Limb (tissue), 2 donors: Measurements from ENCODE around the gene SLC39A9.
"Not testable (repeated sequence)": the region's sequence is repeated elsewhere in the genome, so short reads cannot be mapped to it uniquely, and the experiment has no call there.

ENCODE experiments used
- DNase-seq, 2 donors: peaks; one replicate each; pipeline ENCODE4 v3.0.0-alpha.2; 2016; ENCODE audit errors: extremely low spot score in 2 of 2

The SLC39A9 gene

GRCh38 chr14:69475194-69475818, 76.8 kb downstream of the SLC39A9 start:
- DNase-seq: no peak

GRCh38 chr14:69476824-69477450, 78.4 kb downstream of the SLC39A9 start:
- not testable (repeated sequence) for DNase-seq

DNA sequence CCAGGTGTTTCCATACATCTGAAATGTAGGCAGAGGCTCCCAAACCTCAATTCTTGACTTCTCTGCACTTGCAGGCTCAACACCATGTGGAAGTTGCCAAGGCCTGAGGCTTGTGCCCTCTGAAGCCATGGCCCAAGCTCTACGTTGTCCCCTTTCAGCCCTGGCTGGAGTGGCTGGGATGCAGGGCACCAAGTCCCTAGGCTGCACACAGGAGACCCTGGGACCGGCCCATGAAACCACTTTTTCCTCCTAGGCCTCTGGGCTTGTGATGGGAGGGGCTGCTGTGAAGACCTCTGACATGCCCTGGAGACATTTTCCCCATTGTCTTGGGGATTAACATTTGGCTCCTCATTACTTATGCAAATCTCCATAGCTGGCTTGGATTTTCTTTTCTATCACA, 79.6 kb downstream of the SLC39A9 start:
- DNase-seq: not testable (repeated sequence)

DNA sequence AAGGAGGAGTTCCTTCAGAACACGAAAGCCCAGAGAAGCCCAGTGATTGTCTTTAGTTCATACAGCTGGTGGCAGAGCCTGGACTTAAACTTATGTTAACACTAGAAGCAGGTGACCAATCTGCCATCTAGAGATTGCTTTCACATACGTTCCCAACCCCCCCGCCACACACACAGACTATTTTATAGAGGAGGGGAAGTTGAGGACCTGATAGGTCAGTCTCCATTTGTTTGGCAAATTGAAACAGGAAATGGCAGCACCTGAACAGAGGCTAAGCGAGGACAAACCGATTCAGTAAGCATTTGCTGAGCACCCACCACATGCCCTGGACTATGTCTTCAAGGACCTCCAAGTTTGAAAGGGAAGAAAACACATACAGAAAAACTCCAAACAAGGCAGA, 81.2 kb downstream of the SLC39A9 start:
- no peak for DNase-seq

DNA sequence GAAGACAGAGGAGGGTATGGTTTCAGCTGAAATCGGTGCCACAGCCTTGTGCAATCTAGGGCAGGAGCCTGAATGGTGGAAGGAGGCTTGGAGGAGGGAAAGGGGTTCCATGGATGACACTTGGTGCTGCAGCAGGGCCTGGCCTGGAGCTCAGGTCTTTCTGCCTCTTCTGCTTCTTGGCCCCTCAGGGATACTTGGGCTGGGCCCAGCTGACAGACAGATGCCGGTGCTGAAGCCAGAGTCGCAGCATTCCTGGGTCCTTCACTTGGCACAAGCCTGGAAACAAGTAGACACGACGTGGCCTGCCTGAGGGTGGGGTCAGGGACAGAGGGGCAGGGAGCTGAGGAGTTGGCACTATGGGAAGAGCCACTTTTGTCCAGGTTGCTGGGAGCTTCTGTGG, 81.6 kb downstream of the SLC39A9 start:
- no peak for DNase-seq

- no peak for DNase-seq
Observed at GRCh38 chr14:69481815-69482568, 83.5 kb downstream of the SLC39A9 start.

GRCh38 chr14:69483765-69484443, 85.4 kb downstream of the SLC39A9 start:
- DNase-seq: peak; percentile 46 to 77

DNA sequence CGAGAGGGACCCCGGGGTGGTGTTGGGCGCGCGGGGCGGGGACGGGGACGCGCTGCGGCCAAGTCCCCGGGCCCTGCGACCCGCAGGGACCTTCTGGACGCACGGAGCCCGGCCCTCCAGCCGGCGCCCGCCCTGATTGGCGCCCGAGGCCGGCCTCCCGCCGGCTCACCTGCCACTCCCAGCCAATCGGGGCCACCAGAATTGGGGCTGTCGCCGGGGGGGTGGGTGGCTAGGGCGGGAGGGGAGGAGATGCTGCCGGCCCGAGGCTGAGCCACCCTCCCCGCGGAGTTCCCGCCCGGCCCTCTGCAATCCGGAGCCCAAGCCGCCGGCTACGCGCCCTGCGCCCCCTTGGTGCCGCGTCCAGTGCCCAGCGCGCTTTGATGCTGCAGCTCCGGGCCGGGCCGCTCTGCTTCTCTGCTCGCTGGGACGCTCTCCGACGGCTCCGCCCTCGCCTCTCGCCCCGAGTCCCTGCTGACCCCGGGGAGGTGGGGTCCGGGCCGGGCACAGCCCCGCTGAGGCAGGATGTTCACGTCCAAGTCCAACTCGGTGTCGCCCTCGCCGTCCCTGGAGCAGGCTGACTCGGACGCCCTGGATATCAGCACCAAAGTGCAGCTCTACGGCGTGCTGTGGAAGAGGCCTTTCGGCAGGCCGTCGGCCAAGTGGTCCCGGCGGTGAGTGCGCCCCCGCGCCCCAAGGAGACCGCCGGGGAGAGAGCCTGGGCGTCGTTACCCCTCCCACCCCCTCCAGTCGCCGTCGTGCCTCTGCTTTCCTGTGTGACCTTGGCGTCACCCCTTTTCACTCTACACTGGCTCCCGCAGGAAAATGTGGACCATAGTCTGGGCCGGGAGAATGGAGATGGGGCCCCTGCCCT, 86.2 kb downstream of the SLC39A9 start, which contains the start of gene PLEKHD1:
TSS of gene PLEKHD1 (plus strand) at position 285 of the 871 bp plus-strand sequence. CDS start at position 523, 238 bp downstream.
- DNase-seq: peak in 1 of 2 donors; percentile 42

DNA sequence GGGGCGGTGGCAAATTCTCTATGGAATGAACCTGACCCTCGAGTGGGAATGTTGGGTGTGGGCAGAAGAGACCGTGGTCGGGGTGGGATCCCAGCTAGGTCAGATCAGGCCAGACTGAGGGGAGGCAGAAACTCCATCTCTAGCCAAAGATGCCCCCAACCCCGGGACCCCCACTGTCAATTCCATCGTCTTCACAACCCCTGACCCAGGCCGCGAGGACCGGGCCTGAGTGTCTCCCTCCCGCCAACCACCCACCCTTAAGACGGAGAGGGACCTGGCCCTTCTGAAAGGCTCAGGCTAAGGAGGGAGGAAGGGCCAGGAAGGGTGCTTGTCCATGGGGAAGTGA, 86.8 kb downstream of the SLC39A9 start:
- DNase-seq: no peak

GRCh38 chr14:69485701-69486100, 87.2 kb downstream of the SLC39A9 start:
- no peak for DNase-seq

GRCh38 chr14:69487226-69487625, 88.7 kb downstream of the SLC39A9 start:
- no peak for DNase-seq

DNA sequence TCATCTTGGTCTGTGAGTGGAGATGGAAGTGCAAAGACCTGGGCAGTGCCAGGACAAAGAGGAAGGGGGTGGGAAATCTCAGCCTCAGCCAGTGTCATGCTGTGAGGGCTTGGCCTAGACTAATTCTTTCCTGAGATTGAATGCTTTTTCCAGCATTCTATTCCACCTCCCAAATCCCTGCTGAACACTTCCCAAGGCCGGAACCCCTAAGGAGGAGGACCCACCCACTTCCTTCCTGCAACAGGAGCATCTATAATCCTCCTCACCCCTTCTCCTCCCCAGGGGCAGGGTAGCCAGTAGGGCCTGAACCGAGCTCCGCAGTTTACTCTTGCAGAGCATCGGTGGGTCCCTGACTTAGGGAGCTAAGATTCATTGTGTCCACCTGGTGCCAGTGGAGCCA, 89.3 kb downstream of the SLC39A9 start:
- no peak for DNase-seq

GRCh38 chr14:69489495-69489894, 91.0 kb downstream of the SLC39A9 start:
- no peak for DNase-seq

GRCh38 chr14:69490219-69490918, 91.9 kb downstream of the SLC39A9 start:
- no peak for DNase-seq

DNA sequence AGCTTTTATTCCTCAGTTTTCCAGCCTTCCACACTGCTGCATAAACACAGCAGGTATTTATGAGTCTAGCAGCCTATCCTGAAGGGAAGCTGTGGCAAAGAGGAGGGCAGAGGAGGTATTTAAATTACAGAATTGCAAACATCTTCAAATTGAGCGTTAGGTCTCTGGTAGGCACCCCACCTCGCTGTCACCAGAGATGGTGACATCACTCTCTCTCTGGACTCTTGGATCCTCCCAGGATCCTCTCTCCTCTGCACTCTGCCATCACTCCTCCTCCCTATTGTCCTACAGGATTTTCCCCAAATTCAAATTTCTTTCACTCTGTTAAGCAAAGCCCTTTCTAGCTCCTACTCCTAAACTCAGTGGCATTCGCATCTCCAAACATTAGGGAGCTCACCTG, 92.7 kb downstream of the SLC39A9 start:
- no peak for DNase-seq

DNA sequence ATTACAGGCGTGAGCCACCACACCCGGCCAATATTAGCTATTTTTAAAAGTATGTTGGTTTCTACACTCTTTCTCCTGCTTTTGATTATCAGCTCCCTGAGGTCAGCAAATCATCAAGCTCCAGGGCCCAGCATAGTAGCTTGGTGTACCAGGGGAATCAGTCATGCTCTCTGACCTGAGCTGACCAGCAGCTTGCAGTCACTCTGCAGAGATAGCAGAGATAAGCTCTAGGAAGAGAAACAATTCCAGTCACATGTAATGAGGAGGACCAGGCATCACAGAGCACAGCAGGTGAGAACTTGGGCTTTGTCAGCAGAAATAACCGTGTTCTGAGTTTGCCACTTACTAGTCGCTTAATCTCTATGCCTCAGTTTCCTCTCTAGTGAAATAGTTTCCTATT, 94.5 kb downstream of the SLC39A9 start:
- DNase-seq: no peak

DNA sequence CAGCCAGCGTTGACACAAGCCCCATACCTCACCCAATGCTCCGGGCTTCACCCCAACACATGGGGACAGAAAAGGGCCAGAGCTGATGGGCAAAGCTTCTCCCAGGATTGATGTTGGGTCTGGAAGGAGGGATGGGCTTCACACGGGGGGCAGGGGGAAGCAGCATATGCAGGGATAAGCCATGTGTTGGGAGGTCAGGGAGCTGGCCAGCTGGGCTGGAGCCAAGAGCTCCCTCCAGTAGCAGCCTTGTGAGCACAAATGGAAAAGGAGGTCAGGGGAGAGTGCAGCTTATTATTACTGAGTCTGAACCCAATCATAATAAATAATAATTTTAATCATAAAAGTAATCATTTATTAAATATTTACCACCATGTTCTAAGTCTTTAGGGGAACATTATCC, 95.3 kb downstream of the SLC39A9 start:
- DNase-seq: no peak

GRCh38 chr14:69495341-69495921, 96.9 kb downstream of the SLC39A9 start:
- DNase-seq: no peak

DNA sequence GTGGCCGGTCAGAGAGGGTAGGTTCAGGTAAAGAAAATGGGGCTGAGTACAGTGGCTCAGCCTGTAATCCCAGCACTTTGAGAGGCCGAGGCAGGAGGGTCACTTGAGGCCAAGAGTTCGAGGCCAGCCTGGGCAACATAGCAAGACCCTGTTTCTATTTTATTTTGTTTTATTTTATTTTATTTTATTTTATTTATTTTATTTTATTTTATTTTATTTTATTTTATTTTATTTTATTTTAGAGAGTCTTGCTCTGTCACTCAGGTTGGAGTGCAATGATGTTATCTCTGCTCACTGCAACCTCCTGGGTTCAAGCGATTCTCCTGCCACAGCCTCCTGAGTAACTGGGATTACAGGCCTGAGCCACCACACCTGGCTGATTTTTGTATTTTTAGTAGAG, 99.4 kb downstream of the SLC39A9 start:
- DNase-seq: not testable (repeated sequence)

DNA sequence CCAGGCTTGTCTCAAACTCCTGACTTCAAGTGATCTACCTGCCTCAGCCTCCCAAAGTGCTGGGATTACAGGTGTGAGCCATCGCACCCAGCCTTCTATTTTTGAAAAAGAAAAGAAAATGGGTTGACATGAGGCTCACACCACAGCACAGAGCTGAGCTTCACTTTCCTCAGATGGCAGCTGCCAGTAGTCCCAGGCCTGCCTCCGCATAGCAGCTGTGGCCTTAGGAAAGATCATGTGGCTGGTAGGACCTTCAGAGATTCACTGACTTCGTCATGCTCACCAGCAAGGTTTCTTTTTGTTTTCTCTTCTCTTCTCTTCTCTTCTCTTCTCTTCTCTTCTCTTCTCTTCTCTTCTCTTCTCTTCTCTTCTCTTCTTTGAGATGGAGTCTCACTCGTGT, 99.8 kb downstream of the SLC39A9 start:
- not testable (repeated sequence) for DNase-seq
